ENCODE results near the gene GRM8.

Gene GRM8

DNA sequence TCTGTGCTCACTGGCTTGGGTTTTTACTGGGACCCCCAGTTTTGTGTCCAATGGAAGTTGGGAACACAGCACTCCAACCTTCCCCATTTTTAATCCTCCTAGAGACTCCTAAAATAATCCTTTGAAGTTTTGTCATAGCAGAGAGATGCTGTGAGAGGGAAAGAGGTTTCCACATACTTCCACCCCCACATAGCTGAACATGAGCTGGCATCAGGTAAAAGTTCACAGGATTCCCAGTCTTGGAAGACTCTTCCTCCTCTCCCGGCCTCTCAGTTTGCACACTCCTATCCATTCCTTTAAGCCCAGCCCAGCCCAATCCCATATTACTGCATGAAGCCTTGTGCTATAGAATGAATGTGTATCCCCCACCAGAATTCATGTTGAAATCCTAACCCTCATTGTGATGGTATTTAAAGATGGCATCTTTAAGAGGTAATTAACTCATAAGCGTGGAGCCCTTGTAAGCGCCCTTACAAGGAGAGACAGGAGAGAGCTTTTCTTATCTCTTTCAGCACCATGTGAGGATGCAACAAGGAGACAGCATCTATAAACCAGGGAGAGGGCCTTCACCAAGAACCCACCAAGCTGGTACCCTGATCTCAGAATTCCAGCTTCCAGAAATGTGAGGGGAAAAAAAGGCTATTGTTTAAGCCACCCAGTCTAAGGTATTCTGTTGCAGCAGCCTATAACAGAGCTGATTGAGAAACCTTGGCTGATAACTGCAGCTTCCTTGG is 22.4 kb downstream of the GRM8 start:
- no peak for DNase-seq

DNA sequence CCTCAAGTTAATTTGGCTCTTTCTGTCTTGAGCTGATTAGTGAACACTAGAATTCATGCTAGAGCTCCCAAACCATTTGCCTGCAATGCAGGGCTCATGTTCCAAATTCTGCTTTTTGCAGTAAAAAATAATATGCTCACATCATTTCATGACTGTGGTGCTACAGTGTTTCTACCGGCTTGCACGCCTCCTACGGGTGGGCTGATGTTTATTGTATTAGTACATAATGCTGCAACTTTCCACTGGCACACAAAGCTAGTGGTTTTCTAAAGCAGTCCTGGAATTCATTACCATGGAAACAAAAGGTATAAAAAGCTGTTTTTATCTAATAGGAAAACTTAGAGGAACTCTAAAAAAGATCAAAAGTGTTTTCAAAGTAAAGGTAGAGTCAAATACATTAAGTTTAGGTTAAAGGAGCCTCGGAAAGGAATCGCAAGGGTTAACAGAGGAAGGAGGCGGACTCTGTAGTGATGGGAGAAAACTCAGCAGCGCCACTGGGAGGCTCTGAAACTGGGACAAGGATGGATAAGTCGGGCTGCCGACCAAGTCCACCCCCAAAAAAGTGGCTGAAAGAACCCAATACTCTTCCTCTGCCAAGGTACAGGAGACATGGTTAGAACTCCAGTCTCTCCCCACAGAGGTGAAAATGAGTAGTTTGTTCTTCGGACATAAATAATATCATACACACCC is 25.9 kb downstream of the GRM8 start:
- no peak for DNase-seq

GRCh38 chr7:127221731-127222130 is 31.0 kb downstream of the GRM8 start:
- no peak for DNase-seq

- no peak for DNase-seq
Measured at GRCh38 chr7:127214956-127215718, 37.6 kb downstream of the GRM8 start.

- no peak for DNase-seq
Measured at GRCh38 chr7:127209886-127210285, 42.9 kb downstream of the GRM8 start.

DNA sequence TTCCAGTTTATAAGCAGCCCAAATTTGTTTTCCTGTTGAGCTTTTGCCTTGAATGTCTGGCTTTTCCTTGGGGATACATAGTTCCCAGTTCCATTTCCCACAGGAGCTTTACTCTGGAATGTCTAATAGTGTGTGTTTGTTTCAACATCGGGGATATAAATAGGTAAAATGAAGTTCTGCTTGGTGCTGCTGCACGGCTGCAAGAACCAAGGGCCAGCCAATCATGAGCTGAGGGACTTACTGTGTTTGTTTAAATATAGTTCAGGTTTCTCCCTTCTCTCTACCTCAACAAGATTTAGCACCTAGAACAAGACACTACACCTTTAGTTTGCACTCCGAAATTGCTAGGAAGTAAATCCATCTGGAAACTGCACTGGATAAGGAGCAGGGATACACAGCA is 43.9 kb downstream of the GRM8 start:
- DNase-seq: no peak

DNA sequence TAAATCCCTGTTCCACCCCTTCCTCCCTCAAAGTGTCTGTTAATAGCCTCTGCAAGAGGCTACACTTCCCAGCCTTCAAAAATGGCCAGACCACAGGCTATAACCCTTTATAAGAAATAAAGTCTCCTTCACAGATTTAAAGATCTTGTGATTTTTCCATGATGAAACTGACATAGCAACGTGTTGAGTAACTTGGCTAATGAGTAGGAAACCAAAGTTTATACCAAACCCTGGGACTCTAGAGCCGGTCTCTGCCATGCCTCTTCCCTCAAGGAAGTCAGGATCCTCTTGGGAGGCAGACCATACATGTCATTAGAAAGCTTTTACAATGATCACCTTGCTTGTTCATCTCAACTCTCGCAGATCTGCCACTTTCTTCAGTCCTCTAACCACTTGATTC is 44.4 kb downstream of the GRM8 start:
- no peak for DNase-seq

DNA sequence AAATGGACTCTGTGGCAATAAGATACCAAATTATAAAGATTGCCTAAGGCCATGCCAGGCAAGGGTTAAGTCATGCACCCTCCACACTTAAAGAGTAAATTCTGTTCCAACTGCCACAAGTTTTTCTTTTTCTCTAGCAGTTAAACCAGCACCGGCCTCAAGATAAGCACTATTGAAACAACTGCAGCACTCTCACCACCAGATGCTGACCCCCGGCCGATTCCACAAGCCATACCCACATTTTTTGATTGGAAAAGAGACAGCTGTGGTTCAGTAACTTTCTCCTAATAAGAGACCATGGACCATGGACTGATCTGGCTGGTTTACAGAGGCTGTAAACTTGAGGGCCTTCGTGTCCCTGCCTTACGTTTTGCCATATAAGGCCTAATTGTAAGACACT is 44.9 kb downstream of the GRM8 start:
- DNase-seq: no peak

GRCh38 chr7:127207230-127207629 is 45.5 kb downstream of the GRM8 start:
- DNase-seq: no peak

DNA sequence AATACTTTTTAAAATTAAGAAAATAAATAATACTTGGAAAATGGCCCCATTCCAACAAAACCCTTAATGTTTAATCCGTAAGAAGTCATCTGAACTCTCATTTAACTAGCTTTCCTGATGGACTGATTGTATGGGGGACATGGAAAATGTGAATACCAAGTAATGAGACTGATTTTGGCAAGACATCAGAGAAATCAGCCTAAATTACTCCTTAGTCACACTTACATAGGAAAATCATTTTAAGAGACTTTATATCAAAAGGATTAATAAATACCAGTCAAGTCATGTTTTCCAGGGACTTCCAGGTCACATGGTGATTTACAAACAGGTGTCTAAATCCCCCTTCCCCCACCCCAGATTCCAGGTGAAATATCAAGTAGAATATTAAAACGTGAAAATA is 58.2 kb downstream of the GRM8 start:
- no peak for DNase-seq

DNA sequence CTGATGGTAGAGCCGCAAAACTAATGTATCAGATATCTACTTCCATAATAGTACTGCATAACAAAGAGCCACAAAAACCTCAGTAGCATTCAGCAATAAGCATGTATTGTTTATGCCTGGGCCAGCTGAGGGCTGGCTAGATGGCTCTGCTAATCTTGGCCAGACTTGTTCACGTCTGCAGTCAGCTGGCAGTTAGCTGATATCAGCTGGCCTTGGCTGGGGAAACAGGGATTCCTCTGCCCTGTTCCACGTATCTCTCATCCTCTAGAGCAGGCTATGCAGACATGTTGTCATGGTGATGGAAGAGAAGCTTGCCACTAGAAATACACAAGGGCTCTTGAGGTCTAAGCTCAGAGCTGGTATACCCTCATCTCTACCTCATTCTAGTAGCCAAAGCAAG is 62.9 kb downstream of the GRM8 start:
- DNase-seq: no peak

DNA sequence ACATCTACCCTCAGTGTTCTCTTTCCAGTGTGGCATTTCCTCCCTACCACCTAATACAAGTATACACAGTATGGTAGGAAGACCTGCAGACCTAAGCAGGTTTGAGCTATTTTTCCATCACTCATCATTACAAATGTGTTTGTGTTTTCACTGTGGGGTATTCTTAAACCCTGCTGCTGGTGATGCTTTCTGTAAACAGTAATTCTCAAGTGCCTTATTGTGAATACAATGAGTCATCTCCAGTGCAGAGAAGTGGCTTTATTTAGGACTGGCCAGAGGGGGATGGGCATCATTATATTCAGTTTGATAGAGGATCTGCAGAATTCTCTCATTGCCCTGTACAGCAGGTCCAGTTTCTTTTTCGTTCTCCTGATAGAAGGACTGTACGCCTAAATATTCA is 63.7 kb downstream of the GRM8 start:
- no peak for DNase-seq

GRCh38 chr7:127187740-127188139 is 65.0 kb downstream of the GRM8 start:
- DNase-seq: no peak

GRCh38 chr7:127186686-127187085 is 66.1 kb downstream of the GRM8 start:
- no peak for DNase-seq

- no peak for DNase-seq
Measured at GRCh38 chr7:127177156-127177555, 75.6 kb downstream of the GRM8 start.

GRCh38 chr7:127162366-127162765 is 90.4 kb downstream of the GRM8 start:
- DNase-seq: no peak

GRCh38 chr7:127158659-127159058 is 94.1 kb downstream of the GRM8 start:
- DNase-seq: no peak

GRCh38 chr7:127154958-127155357 is 97.8 kb downstream of the GRM8 start:
- no peak for DNase-seq

- DNase-seq: no peak
Measured at GRCh38 chr7:127154101-127154500, 98.6 kb downstream of the GRM8 start.

- no peak for DNase-seq
Measured at GRCh38 chr7:127153315-127153714, 99.4 kb downstream of the GRM8 start.

GRCh38 chr7:127152423-127152822 is 100.3 kb downstream of the GRM8 start:
- no peak for DNase-seq

- no peak for DNase-seq
Measured at GRCh38 chr7:127151379-127151778, 101.4 kb downstream of the GRM8 start.

DNA sequence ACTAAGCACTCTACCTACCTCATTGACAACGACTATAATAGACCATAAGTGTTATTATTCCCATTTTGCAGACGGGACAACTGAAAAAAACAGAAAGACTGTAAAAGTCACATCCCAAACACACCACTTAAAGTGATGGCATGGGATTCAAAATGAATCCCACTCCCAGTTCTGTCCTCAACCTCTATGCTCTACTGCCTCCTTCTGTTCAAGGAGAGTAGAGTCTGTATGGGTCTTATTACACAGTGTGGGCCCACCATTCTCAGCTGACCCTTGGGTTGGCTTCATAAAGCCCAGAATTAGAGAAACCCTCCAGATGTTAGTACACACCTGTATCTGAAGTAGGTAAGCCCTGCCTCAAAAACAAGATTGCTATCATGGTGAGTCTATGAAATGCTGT is 102.2 kb downstream of the GRM8 start:
- no peak for DNase-seq
